ENCODE results near the gene DRD5. TPM values are rescaled to one million over a fixed set of nuclear protein-coding genes. Genes with fewer than 3 reads are reported as not detected.

Gene DRD5
- total and polyA plus RNA-seq, 9 of the 15 experiments (the other 6 are each of a cell fraction or from before 2014, with no cell fraction given), result not detected

DNA sequence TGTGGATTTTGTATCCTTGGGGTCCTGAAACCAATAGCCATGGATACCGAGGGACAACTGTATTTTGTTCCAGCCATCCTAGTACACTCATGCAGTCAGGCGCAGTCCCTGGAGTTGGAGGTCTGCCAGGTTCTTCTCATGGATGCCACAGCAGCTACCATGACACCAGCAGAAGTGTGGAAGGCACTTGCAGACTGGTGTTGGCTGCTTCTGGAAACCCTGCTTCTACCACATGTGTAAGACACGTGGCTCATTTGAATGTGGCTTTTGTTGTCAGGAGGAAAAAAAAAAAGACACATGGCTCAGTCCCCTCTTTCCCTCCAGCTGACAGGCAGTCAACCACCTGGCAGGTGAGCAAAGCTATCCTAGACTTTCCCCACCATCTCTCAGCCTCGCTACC lies 19.4 kb downstream of the DRD5 start (continued):
- TF ChIP-seq AFF4 (CRISPR knock-in tag; IDR thresholded peaks at IDR 0.05), result no peak
- no peak for TF ChIP-seq JUND (IDR thresholded peaks at IDR 0.05; ENCODE audit: borderline replicate concordance, low read depth, low read length)
- TF ChIP-seq JUND (tag; IDR thresholded peaks at IDR 0.05; ENCODE audit: borderline replicate concordance, low read depth, low read length), result no peak
- no peak for TF ChIP-seq HNRNPUL1 (IDR thresholded peaks at IDR 0.05; ENCODE audit: low read length)
- TF ChIP-seq, protein P1, sequence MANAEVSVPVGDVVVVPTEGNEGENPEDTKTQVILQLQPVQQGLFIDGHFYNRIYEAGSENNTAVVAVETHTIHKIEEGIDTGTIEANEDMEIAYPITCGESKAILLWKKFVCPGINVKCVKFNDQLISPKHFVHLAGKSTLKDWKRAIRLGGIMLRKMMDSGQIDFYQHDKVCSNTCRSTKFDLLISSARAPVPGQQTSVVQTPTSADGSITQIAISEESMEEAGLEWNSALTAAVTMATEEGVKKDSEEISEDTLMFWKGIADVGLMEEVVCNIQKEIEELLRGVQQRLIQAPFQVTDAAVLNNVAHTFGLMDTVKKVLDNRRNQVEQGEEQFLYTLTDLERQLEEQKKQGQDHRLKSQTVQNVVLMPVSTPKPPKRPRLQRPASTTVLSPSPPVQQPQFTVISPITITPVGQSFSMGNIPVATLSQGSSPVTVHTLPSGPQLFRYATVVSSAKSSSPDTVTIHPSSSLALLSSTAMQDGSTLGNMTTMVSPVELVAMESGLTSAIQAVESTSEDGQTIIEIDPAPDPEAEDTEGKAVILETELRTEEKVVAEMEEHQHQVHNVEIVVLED (CRISPR knock-in tag; IDR thresholded peaks at IDR 0.05), result no peak
- no peak for TF ChIP-seq FOXP1 (CRISPR knock-in tag; IDR thresholded peaks at IDR 0.05)
- no peak for TF ChIP-seq ZBTB12 (CRISPR knock-in tag; IDR thresholded peaks at IDR 0.05)
- no peak for TF ChIP-seq ELF1 (tag; IDR thresholded peaks at IDR 0.05)
- TF ChIP-seq POU5F1 (IDR thresholded peaks at IDR 0.05; ENCODE audit: borderline replicate concordance, low read depth, low read length, partially characterized antibody), result no peak
- TF ChIP-seq TCF7 (IDR thresholded peaks at IDR 0.05; ENCODE audit: borderline replicate concordance), result no peak
- TF ChIP-seq ZSCAN29 (IDR thresholded peaks at IDR 0.05), result no peak
- TF ChIP-seq KAT2B (IDR thresholded peaks at IDR 0.05; ENCODE audit: low read depth, low read length), result no peak
- no peak for TF ChIP-seq CC2D1A (IDR thresholded peaks at IDR 0.05)
